Cerebellar nuclear complex (tissue), 1 donor: ENCODE measurements around the gene MRPL32.

ENCODE experiments used
- DNase-seq, 2 experiments: peaks; one replicate each; lab custom pipeline; 2025; lab: John Stamatoyannopoulos, UW

The MRPL32 gene

GRCh38 chr7:42964849-42965805, 33.0 kb downstream of the MRPL32 start:
- DNase-seq, result no peak

GRCh38 chr7:42967391-42967790, 35.2 kb downstream of the MRPL32 start:
- no peak for DNase-seq

GRCh38 chr7:42972699-42973500, 40.7 kb downstream of the MRPL32 start:
- no peak for DNase-seq

GRCh38 chr7:42976371-42976770, 44.2 kb downstream of the MRPL32 start:
- no peak for DNase-seq

- DNase-seq, result no peak
Observed at GRCh38 chr7:42978496-42978895, 46.3 kb downstream of the MRPL32 start.

GRCh38 chr7:42980084-42980483, 47.9 kb downstream of the MRPL32 start:
- DNase-seq, result no peak

- DNase-seq, result no peak
Observed at GRCh38 chr7:42980514-42980913, 48.3 kb downstream of the MRPL32 start.

- DNase-seq, result no peak
Observed at GRCh38 chr7:42981601-42982000, 49.4 kb downstream of the MRPL32 start.

- DNase-seq, result no peak
Observed at GRCh38 chr7:42982604-42983115, 50.5 kb downstream of the MRPL32 start.

- no peak for DNase-seq
Observed at GRCh38 chr7:42984137-42984536, 52.0 kb downstream of the MRPL32 start.

GRCh38 chr7:42986213-42986612, 54.0 kb downstream of the MRPL32 start:
- DNase-seq, result no peak

GRCh38 chr7:42986781-42987248, 54.6 kb downstream of the MRPL32 start:
- no peak for DNase-seq
